Measurements from ENCODE around the gene GLT8D2.

The GLT8D2 gene

DNA sequence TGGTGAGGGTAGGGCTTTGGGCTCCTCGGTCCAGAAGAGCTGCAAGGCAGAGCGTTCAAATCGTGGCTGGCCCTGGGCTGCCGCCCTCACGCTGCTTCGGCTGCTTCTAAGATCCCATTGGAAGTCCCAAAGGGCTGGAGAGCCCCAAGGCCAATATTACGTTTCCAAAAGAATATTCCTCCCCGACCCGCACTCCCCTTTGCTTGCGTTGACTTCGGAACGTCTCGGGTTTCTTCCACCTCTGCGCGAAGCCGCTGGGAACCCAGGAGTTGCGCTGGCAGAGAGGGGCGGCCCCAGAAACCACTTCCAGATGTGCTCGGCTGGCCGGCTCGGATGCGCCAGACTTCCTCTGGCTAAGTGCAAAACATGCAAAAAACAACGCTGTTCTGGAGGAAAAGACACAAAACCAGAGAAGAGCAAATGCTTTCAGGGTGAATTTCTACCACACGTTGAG is at the start of gene GLT8D2:
GLT8D2 (minus strand) TSS at position 285 of the 454 bp plus-strand sequence. CDS start 30,539 bp downstream, outside the sequence.
- DNase-seq (ENCODE audit: low read depth in 2 of 2) = no peak

DNA sequence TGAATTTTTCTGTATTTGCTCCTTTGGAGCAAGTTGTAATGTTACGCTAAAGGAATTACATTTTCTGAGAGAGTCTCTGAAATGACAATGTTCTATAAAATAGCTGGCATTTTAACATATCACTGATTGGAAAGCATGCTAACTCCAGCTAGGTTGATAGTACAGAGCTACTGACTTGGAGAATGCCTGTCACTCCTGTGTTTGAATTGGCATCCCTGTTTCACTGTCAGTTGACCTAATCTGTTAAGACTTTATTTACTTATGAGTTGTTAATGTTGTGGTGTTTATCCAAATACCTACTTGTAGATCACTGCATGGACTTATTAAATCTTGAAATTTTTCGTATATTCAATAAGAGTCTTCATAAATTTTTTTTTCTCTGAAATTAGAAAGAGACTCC is 48.0 kb upstream of the GLT8D2 start:
- no peak for DNase-seq (ENCODE audit: low read depth in 2 of 2)

DNA sequence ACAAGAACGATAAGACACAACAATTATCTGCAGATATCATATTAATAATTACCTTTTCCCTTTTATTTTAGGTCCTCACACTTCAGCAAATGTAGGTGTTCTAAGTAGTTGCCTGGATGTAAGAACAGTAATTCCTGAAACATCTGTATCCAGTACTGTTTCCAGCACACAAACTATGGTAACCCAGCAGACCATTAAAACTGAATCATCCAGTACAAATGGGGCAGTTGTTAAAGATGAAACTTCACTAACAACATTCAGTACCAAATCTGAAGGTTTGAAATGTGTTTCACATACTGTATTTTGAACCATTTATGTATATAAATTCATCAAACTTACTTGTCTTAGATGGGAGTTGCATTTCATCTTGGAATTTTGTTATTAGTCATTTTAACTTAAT is 45.3 kb upstream of the GLT8D2 start:
- DNase-seq (ENCODE audit: low read depth in 2 of 2) = no peak

GRCh38 chr12:104094284-104094683 is 44.3 kb upstream of the GLT8D2 start:
- DNase-seq (ENCODE audit: low read depth in 2 of 2) = no peak

GRCh38 chr12:104091136-104091535 is 41.1 kb upstream of the GLT8D2 start:
- no peak for DNase-seq (ENCODE audit: low read depth in 2 of 2)

GRCh38 chr12:104090685-104091084 is 40.7 kb upstream of the GLT8D2 start:
- DNase-seq (ENCODE audit: low read depth in 2 of 2) = no peak

GRCh38 chr12:104083769-104084475 is 33.9 kb upstream of the GLT8D2 start:
- peak in 1 of 2 donors; percentile 4 for DNase-seq (ENCODE audit: low read depth in 2 of 2)

DNA sequence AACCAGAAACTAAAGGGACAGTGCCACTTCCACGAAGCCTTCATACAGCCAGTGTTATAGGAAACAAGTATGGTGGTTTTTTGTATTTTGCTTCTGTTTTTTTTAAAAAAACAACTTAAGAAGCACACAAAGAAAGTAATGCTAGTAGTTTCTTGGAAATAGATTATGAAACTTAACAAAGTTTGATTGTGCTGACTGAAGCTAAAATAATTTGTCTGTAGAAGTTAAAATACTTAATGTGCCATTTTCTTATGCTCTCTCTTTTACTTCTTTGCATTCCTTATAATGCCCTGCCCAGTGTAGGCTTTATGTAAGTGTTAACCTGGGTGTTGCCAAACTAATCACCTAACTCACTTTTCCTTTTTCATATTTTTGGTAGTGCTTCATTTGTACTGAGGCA is 30.8 kb upstream of the GLT8D2 start:
- no peak for DNase-seq (ENCODE audit: low read depth in 2 of 2)

DNA sequence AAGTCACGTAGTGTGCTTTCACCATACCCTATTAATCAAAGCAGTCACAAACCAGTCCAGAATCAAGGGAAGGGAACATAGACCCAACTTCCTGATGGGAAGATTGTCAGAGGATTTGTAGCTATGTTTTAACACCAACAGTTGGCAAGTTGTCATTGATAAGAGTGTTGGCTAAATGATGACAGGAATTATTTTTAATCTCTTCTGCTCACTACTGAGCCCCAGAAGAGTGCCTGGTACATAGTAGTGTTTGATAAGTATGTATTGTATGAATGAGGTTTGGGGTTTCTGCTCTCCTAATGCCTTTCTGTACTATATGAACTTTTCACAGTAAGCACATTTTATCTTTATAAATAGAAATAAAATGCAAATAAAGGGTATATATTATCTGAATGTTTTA is 29.0 kb upstream of the GLT8D2 start:
- DNase-seq (ENCODE audit: low read depth in 2 of 2) = no peak

- DNase-seq (ENCODE audit: low read depth in 2 of 2) = no peak
These were observed 23.7 kb upstream of the GLT8D2 start for GRCh38 chr12:104073699-104074098.

DNA sequence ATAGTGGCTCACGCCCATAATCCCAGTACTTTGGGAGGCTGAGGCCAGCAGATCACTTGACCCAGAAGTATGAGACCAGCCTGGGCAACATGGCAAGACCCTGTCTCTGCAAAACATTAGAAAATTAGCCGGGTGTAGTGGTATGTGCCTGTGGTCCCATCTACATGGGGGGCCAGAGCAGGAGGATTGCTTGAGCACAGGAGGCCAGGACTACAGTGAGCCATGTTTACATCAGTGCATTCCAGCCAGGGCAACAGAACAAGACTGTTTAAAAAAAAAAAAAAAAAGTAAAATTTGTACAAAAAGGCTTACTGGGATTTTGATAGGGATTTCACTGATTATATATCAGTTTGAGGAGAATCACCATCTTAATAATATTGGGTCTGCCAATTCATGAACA is 22.1 kb upstream of the GLT8D2 start:
- no peak for DNase-seq (ENCODE audit: low read depth in 2 of 2)

GRCh38 chr12:104064842-104065427 is 14.9 kb upstream of the GLT8D2 start:
- DNase-seq (ENCODE audit: low read depth in 2 of 2) = no peak

DNA sequence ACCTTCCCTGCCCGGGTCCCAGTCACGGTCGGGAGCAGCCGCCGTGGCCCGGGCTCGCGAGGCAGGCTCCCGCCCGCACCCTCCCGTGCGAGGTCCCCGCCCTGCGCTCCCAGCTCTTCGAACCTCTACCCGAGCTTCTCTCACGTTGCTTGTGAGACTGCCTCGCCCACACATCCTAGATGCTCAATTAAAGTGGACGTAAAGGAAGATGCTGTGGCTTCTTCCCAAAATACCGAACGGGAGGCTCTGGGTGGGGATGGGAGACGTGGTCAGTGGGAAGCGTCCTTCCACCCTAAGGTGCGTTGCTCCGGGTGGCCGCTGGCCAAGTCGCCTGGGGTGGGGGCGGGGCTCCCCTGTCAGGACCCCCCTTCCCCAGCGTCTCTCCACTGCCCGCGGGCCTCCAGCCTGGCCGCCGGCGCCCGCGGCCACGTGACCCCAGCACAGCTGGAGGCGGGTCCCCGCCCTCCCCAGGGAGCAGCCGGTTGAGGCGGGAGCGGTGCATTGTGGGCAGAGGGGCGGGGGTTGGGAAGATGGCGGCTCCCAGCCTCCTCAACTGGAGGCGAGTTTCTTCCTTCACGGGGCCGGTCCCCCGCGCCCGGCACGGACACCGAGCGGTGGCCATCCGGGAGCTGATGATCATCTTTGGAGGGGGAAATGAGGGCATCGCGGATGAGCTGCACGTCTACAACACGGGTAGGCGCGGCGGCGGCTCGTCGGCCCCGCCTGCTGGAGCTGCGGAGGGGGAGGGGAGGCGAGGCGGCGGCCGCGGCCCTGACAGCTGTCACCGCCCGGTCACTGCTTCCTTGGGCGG is 14.2 kb upstream of the GLT8D2 start, which contains the start of gene HCFC2:
HCFC2 (plus strand) TSS at position 501 of the 811 bp plus-strand sequence; CDS start at position 531, 30 bp downstream.
- DNase-seq (ENCODE audit: low read depth in 2 of 2) = peak; percentile 77 to 86

DNA sequence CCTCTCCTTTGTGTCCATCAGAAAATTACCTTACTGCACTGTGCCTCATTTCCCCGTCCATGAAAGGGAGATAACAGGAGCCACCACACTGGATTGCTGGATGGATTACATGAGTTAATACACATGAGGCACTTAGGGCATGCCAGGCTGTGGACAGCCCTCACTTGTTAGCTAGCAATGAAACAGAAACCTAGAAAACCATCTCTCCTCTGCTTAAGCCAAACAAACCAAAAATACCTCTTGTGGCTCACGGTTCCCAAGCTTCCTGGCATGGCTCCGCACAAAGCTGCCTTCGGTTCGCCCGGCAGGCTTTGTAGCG is 13.7 kb upstream of the GLT8D2 start:
- peak in 1 of 2 donors; percentile 3 for DNase-seq (ENCODE audit: low read depth in 2 of 2)

DNA sequence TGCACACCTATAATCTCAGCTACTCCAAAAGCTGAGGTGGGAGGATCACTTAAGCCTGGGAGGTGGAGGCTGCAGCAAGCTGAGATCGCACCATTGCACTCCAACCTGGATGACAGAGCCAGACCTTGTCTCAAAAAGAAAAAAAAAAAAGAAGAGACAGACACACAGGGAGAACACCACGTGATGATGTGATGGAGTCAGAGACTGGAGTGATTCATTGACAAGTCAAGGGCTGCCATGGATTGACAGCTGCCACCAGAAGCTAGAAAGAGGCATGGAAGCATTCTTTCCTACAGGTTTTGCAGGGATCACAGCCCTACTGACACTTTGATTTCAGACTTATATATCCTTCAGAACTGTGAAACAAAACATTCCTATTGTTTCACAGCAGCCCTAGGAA is 10.8 kb upstream of the GLT8D2 start:
- no peak for DNase-seq (ENCODE audit: low read depth in 2 of 2)

DNA sequence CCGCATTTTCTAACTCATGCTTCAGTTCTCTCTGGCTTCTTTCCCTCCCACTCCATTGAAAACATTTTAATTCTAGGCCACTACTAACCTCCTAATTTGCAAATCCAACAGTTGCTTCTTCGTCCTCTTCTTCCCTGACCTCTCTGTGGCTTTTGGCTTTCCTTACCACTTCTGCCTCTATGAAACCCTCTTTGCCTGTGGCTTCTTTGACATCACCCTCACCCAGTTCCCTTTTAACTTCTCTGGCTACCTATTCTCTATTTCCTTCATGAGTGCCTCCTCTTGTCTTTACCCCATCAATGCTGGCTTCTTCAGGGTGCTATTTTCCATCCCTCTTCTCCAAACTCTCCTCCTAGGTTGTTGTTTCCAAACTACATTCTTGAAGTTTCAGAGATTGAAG is 10.0 kb upstream of the GLT8D2 start:
- DNase-seq (ENCODE audit: low read depth in 2 of 2) = no peak

GRCh38 chr12:104058802-104059201 is 8.8 kb upstream of the GLT8D2 start:
- DNase-seq (ENCODE audit: low read depth in 2 of 2) = no peak

DNA sequence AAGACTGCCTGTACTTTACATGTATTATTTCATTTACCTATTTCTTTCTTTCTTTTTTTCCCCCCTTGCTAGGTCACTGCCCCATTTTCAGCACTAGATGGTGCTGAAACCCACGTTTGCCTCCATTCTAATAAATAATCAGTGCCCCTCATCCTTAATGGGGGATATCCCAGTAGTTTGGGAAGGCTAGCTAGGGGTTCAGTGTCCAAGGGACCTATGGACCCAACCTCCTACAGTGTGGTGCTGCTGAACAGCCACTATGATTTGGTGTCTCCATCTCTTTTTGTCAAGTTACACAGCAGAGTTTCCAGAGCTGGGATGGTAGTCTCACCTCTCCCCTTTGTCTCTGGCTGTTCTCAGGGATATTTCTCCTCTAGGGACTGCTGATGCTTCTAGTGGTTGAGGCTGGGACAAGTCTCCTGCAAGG is 7.8 kb upstream of the GLT8D2 start:
- DNase-seq (ENCODE audit: low read depth in 2 of 2) = no peak

DNA sequence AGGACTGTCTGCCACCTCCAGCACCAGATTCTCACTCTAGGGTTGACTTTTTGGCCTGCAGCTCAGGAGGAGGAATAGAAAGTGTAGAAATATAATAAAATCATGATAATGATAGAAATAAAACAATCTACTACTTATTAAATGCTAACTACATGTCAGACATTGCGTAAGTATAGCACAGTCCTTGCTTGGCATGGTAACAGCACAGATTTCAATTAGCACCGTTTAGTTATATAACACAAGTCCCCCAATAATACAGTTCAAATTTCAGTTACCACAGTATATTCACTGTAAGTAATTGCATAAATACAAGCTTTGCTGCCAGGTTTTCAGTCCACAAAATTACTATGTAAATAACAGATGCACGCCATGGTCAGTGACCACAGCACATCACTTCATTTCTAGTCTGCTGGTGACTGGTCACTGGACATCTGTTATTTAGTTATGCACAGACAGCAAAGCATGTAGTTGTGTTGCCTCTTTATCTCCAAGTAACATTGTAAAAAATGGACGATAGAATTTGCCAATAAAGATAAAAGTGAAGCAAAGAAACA is 6.5 kb upstream of the GLT8D2 start:
- DNase-seq (ENCODE audit: low read depth in 2 of 2) = no peak

- DNase-seq (ENCODE audit: low read depth in 2 of 2) = no peak
These were observed 5.8 kb upstream of the GLT8D2 start for GRCh38 chr12:104055686-104056388.

- DNase-seq (ENCODE audit: low read depth in 2 of 2) = no peak
These were observed 4.8 kb upstream of the GLT8D2 start for GRCh38 chr12:104054681-104055346.
